Globus pallidus (tissue), 1 donor: ENCODE measurements around the gene RDH16.
"Not testable (repeated sequence)": the region's sequence is repeated elsewhere in the genome, so short reads cannot be mapped to it uniquely, and the experiment has no call there.

Source experiments
- DNase-seq: peaks from one replicate; pipeline ENCODE4 v3.0.0-alpha.2; 2015; ENCODE audit warnings: low spot score

The RDH16 gene

GRCh38 chr12:56988207-56988739 lies 30.9 kb upstream of the RDH16 start:
- DNase-seq, result no peak

DNA sequence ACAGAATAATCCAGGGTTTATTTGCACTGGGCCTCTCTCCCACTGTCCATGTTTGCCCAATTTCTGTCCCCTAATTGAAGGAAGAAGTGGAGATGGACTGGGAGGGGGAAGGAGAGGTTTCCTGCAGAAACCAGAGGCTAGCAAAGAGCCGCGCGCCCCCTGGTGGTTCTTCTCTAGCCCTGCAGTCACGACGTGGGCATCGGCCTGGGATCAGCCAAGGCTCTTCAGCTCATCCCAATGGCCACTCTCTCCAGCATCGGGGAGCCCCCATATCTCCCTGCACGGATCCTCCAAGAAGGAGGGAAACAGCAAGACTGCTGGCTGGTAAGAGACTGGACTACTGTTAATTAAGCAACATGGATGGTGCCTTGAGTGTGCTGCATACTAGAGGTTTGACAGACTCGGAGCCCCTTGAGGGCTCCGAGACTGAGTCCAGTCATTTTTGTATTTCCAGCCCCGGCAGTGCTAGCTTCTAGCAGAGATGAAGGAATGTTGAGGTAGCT lies 30.2 kb upstream of the RDH16 start:
- peak; percentile 78 for DNase-seq

DNA sequence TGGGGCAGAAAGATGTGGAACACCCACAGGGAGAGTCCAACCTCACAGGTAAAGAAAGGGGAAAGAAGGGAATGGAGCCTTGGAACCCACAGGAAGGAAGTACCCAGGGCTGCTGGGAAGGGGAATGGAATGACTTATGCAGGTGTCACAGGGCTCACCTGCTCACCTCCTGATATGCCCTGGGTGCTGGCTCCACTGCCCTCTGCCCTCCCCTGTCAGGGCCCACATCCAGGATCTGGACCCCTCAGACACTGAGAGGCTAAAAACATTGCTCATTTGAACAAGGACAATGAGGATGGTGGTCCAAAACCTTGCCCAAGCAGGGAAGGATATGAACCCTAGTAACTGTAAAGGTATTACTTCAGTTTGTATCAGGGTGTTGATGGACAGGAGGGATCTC lies 29.6 kb upstream of the RDH16 start:
- DNase-seq, result no peak

DNA sequence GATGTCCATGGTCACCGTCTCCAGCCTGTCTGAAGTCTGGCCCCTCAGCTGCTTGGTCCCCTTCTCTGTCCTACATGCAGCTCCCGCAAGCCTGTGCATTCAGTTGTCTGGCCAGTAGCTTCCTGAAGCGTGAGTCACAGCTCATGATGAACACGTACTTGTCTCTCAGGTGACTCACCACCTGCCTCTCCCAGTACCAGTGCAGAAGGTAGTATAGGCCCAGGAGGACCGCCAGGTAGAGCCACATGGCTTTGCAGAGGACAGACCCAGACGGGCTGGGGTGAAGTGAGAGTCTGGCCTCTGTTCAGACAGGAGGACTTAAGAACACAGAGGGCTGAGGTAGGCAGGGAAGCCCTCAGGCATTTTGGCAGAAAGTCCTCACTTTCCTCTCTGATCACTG lies 28.3 kb upstream of the RDH16 start:
- not testable (repeated sequence) for DNase-seq

DNA sequence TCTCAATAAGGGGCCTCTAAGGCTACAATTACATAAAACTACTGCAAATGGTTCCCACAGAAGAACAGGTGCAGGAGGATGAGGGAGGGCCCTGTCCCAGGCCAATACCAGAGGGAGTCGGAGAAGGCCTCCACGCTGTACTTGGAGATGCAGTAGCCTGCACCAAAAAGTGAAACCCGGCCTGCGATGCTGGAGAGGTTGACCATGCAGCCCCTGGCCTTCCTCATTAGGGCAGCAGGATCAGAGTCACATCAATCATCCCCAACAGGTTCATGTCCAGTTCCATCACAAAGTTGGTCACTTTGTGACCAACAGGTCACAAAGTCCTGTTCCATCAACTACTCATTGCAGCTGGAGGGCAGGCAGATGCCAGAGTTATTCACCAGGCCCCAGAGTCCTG lies 26.0 kb upstream of the RDH16 start:
- DNase-seq, result no peak

- not testable (repeated sequence) for DNase-seq
Measured at GRCh38 chr12:56982578-56983236, 25.3 kb upstream of the RDH16 start.

DNA sequence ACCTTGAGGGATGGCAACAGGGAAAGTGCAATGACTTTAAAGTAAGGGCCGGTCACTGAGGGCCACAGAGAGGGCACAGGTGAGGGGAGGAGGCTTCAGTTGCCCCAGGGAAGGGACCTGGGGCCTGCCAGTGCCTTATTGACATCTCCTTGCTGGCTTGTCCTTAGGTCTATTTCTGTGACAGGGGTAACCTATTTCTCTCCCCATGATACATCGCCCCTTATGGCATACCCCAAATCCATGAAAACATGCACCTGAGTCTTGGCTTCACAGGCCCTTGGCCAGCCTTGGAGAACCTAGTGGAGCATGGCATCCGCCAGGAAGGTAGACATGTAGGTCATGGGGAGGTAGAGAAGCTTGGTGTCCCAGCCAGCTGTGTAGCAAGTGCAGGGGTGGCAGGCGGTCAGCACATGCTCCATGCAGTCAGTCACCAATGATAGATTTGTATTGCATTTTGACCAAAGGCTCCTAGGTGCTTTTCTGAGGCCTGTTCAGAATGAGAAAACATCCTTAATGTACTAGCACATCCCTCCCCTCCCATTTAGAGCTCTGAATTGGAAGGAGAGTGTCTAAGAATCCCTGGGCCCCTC lies 23.6 kb upstream of the RDH16 start:
- DNase-seq, result no peak

- no peak for DNase-seq
Measured at GRCh38 chr12:56980268-56980667, 22.9 kb upstream of the RDH16 start.

DNA sequence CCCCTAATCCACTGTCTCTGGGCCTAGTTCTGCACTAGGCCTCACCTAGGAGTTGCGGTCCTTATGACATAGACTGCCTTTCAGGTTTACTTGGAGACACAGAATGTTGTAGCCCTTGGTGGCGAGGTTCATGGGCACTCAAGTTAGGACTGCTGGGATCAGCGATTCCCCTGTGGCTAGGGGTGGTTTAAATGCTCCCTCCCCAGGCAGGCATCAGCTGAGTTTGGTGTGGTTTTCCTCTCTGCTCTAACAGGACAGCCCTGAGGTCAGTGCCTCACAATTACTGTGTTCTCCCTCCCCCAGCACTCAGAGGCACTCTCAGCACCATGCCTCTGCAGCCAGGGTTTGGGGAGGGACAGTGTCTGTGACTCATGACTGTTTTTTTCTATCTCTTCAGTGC lies 22.2 kb upstream of the RDH16 start:
- no peak for DNase-seq

- DNase-seq, result no peak
Measured at GRCh38 chr12:56978397-56979138, 21.2 kb upstream of the RDH16 start.

- DNase-seq, result not testable (repeated sequence)
Measured at GRCh38 chr12:56977361-56977760, 20.0 kb upstream of the RDH16 start.

- not testable (repeated sequence) for DNase-seq
Measured at GRCh38 chr12:56974224-56974623, 16.8 kb upstream of the RDH16 start.

DNA sequence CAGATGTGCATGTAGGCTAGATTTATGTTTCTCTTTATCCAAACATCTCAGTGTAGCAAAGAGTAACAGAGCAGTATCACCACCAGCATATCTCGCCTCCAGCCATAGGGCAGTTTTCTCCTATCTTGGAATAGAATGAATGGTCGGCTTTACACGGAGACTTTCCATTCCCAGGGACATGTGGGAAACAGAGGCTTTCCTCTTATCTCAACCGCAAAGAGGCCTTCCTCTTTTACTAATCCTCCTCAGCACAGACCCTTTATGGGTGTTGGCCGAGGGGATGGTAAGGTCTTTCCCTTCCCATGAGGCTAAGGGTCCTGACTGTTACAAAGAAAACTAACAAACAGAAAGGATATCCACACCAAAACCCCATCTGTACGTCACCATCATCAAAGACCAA lies 11.5 kb upstream of the RDH16 start:
- not testable (repeated sequence) for DNase-seq

DNA sequence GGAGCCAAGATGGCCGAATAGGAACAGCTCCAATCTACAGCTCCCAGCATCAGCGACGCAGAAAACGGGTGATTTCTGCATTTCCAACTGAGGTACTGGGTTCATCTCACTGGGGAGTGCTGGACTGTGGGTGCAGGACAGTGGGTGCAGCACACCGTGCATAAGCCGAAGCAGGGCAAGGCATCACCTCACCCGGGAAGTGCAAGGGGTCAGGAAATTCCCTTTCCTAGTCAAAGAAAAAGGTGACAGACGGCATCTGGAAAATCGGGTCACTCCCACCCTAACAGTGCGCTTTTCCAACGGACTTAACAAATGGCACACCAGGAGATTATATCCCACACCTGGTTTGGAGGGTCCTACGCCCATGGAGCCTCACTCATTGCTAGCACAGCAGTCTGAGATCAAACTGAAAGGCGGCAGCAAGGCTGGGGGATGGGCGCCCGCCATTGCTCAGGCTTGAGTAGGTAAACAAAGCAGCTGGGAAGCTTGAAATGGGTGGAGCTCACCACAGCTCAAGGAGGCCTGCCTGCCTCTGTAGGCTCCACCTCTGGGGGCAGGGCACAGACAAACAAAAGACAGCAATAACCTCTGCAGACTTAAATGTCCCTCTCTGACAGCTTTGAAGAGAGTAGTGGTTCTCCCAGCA lies 8.7 kb upstream of the RDH16 start:
- not testable (repeated sequence) for DNase-seq

DNA sequence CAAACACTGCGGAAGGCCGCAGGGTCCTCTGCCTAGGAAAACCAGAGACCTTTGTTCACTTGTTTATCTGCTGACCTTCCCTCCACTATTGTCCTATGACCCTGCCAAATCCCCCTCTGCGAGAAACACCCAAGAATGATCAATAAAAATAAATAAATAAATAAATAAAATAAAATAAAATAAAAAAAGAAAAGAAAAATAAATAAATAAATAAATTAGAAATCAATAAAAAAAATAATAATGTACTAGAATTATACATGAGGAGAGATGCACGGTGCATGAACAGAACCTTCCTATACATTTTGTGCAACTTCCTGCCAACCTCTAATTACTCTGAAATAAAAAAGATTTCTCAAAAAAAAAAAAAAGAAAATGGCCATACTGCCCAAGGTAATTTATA lies 7.7 kb upstream of the RDH16 start:
- not testable (repeated sequence) for DNase-seq

GRCh38 chr12:56963557-56963956 lies 6.1 kb upstream of the RDH16 start:
- not testable (repeated sequence) for DNase-seq

DNA sequence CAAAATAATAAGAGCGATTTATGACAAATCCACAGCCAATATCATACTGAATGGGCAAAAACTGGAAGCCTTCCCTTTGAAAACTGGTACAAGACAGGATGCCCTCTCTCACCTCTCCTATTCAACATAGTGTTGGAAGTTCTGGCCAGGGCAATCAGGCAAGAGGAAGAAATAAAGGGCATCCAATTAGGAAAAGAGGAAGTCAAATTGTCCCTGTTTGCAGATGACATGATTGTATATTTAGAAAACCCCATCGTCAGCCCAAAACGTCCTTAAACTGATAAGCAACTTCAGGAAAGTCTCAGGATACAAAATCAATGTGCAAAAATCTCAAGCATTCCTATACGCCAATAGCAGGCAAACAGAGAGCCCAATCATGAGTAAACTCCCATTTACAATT lies 4.8 kb upstream of the RDH16 start:
- not testable (repeated sequence) for DNase-seq

GRCh38 chr12:56958422-56958821 lies 1.0 kb upstream of the RDH16 start:
- DNase-seq, result no peak

DNA sequence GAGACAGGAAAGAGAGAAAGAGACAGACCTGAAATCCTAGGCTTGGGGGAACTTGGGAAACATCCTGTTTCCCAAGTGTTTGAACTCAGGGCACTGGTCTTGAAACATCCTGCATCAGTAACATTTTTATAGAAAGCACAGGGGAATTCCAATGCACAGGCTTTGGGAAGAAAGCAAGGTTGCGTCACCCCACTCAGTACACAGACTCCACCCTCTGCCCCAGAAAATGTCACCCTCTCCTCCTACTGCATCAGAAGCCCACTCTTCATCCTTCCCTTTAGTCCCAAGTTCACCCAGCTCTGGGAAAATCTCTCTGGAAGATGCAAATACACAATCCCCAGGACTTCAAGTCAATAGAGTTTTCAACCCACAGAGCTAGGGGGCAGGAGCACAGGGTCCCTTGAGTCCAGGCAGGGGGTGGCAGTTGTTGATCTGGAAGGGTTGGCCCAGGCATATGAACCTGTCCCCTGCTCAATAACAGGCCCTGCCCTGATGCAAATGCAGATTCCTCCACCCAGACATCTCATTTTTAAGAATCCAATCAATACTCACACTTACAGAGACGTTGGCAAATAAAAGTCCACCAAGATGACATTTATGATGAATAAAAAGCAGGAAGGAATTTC lies 1.7 kb downstream of the RDH16 start:
- no peak for DNase-seq

DNA sequence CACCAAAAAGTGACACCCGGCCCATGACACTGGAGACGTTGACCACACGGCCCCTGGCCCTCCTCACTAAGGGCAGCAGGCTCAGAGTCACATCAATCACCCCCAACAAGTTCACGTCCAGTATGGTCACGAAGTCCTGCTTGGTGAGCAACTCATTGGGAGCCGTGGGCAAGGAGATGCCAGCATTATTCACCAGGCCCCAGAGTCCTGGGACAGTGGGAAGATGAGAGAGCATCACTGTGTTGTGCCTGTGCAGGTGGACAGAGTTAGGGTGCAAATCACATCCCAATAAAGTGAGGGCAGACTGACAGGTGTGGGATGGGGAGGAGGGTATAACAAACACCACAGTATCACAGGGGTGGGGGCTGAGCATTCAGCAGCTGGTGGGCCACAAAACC lies 2.5 kb downstream of the RDH16 start:
- DNase-seq, result no peak

DNA sequence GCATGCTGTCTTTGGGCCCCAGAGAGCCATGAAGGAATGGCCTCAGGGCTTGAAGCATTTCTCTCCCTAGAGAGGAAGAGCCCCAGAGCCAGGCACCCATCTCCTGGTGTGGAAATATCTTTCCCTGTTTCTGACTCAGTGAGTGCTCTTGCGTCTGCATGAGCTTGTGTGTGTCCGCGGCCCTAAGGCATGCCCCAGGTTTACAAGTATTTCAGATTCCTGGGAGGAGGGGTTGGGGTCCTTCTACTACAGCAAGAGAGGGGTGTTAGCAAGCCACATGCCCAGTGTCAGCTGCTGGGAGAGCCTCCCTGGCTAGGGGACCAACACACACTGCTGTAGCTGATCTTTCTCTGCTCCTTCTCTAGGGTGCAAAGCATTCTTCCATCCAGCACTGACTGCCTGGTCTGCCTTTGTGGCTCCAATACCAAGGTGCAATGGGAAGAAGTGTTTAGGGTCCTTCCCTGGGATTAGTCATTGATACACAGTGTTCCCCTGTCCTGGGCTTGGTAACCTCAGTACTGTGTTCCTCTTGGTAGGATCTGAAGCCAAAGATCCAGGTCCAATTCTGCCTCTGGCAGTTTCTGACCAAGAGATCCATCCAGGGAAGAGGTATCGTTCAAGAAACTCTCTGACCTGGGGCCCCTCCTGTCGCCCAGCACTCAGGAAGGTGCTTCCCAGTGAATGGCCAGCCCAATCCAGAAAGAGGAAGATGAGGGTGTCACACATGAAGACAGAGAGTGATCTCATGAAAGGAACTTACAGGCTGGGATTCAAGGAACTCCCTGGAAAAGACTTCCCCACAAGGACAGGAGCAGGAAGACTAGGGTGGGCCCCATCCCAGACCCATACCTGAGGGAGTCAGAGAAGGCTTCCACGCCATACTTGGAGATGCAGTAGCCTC lies 3.1 kb downstream of the RDH16 start:
- DNase-seq, result no peak
